ENCODE data around the gene IFITM1.
"Not testable (repeated sequence)": the region's sequence is repeated elsewhere in the genome, so short reads cannot be mapped to it uniquely, and the experiment has no call there.

- TF ChIP-seq EZH2 (IDR thresholded peaks at IDR 0.05; ENCODE audit: borderline replicate concordance, low read depth, low read length, severe bottlenecking); CTCF (IDR thresholded peaks at IDR 0.05; ENCODE audit: extremely low read depth in 1 of 2, insufficient read depth in 1 of 2, low read depth in 1 of 2, low read length in 2 of 2); FOS (IDR thresholded peaks at IDR 0.05; ENCODE audit: borderline replicate concordance, insufficient read depth, low read length); POLR2A (IDR thresholded peaks at IDR 0.05; ENCODE audit: low read depth, low read length); JUN (IDR thresholded peaks at IDR 0.05; ENCODE audit: borderline replicate concordance, insufficient read depth, insufficient read length, low read depth); MAX (IDR thresholded peaks at IDR 0.05; ENCODE audit: insufficient read depth, insufficient read length): not testable (repeated sequence)
These were observed 11.0 kb downstream of the IFITM1 start for GRCh38 chr11:324593-325517.
